Measurements from ENCODE around the gene RNF181. TPM values are rescaled to one million over a fixed set of nuclear protein-coding genes. Genes with fewer than 3 reads are reported as not detected.

RNF181 gene
- polyA plus RNA-seq, 1 of the 3 experiments (the other 2 are of a cell fraction) = 312 TPM

- peaks cover 42% of the 10 kb centered on the region for H3K79me2 ChIP-seq (ENCODE audit: insufficient read depth)
- H3F3A ChIP-seq (replicated peaks; ENCODE audit: insufficient read depth) = peaks cover 4% of the 10 kb centered on the region
- POLR2A ChIA-PET = interaction anchor here (0.7 to 2.3 kb wide), 9 partner anchors 8 to 143 kb away, joined by 4 to 19 read pairs (median 5); partner anchors contain the start of genes C2orf68, MAT2A, SH2D6 and VAMP8
- H4K20me1 ChIP-seq (ENCODE audit: insufficient read depth) = no peaks in the 10 kb centered on the region
- H2AFZ ChIP-seq (ENCODE audit: low read depth) = peak within 1 kb of the TSS; percentile 100
- H3K9me3 ChIP-seq = no peaks in the 10 kb centered on the region
- H3K4me3 ChIP-seq (ENCODE audit: low read depth in 2 of 2, low read length in 1 of 2) = peak within 1 kb of the TSS; percentile 65 to 97
- DNase-seq = peak; percentile 91
- H3K27ac ChIP-seq (ENCODE audit: low read depth in 2 of 2, low read length in 1 of 2) = peak within 1 kb of the TSS; percentile 78 to 83
- peaks cover 6 to 14% of the 10 kb centered on the region in 2 experiments for H3K36me3 ChIP-seq (replicated peaks in 1 of 2; ENCODE audit: control insufficient read depth in 1 of 2, insufficient read depth in 2 of 2, low read length in 1 of 2)
- CTCF ChIA-PET = interaction anchor here (0.8 to 16.6 kb wide), 5 partner anchors 23 to 175 kb away, joined by 3 to 364 read pairs (median 5); partner anchors contain the start of genes MAT2A and SH2D6
- no peaks in the 10 kb centered on the region for H3K9me2 ChIP-seq
- peak within 1 kb of the TSS; percentile 86 for H3K9ac ChIP-seq
- 2% methylated on average over 56 of the region's 64 CpGs for WGBS (ENCODE audit: low lambda C conversion rate)
- peak within 1 kb of the TSS; percentile 80 for H3K4me2 ChIP-seq
- no peaks in the 10 kb centered on the region for H3K27me3 ChIP-seq (ENCODE audit: insufficient read depth)
- no peaks in the 10 kb centered on the region; a peak in 2 of 4 replicates for H3K4me1 ChIP-seq (ENCODE audit: control insufficient read depth in 1 of 2, insufficient read depth in 2 of 2, low read depth in 1 of 2, low read length in 1 of 2)
- TF ChIP-seq JUND (IDR thresholded peaks at IDR 0.05) (0 out of 2 replicates have a peak, but pooled peaks have one; percentile 3), GATA2 (CRISPR knock-in tag; IDR thresholded peaks at IDR 0.05) (no peak), CHD2 (IDR thresholded peaks at IDR 0.05; ENCODE audit: low read length, partially characterized antibody) (no peak), NRF1 (IDR thresholded peaks at IDR 0.05; ENCODE audit: low read depth, low read length) (no peak), EZH2phosphoT487 (IDR thresholded peaks at IDR 0.05; ENCODE audit: borderline replicate concordance, low read depth) (no peak), MAX (IDR thresholded peaks at IDR 0.05; ENCODE audit: low read depth) (peak; percentile 61), SMC3 (IDR thresholded peaks at IDR 0.05; ENCODE audit: low read depth, low read length) (no peak), MXI1 (IDR thresholded peaks at IDR 0.05; ENCODE audit: low read depth, low read length) (no peak; the same call in 1 of the 2 replicates), RCOR1 (IDR thresholded peaks at IDR 0.05; ENCODE audit: low read length) (0 out of 2 replicates have a peak, but pooled peaks have one; percentile 36), FOXJ3 (CRISPR knock-in tag; IDR thresholded peaks at IDR 0.05) (0 out of 2 replicates have a peak, but pooled peaks have one; percentile 12), MEF2A (IDR thresholded peaks at IDR 0.05; ENCODE audit: borderline replicate concordance, low read depth) (no peak), RXRA (IDR thresholded peaks at IDR 0.05; ENCODE audit: borderline replicate concordance, low read depth) (no peak), FOXM1 (IDR thresholded peaks at IDR 0.05; ENCODE audit: low read depth) (no peak), TAF1 (IDR thresholded peaks at IDR 0.05; ENCODE audit: borderline replicate concordance, low read depth, low read length) (peak; percentile 90)
- TF ChIP-seq, protein P1, sequence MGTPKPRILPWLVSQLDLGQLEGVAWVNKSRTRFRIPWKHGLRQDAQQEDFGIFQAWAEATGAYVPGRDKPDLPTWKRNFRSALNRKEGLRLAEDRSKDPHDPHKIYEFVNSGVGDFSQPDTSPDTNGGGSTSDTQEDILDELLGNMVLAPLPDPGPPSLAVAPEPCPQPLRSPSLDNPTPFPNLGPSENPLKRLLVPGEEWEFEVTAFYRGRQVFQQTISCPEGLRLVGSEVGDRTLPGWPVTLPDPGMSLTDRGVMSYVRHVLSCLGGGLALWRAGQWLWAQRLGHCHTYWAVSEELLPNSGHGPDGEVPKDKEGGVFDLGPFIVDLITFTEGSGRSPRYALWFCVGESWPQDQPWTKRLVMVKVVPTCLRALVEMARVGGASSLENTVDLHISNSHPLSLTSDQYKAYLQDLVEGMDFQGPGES (IDR thresholded peaks at IDR 0.05; ENCODE audit: low read depth, low read length) = no peak
- TF ChIP-seq, protein P2, sequence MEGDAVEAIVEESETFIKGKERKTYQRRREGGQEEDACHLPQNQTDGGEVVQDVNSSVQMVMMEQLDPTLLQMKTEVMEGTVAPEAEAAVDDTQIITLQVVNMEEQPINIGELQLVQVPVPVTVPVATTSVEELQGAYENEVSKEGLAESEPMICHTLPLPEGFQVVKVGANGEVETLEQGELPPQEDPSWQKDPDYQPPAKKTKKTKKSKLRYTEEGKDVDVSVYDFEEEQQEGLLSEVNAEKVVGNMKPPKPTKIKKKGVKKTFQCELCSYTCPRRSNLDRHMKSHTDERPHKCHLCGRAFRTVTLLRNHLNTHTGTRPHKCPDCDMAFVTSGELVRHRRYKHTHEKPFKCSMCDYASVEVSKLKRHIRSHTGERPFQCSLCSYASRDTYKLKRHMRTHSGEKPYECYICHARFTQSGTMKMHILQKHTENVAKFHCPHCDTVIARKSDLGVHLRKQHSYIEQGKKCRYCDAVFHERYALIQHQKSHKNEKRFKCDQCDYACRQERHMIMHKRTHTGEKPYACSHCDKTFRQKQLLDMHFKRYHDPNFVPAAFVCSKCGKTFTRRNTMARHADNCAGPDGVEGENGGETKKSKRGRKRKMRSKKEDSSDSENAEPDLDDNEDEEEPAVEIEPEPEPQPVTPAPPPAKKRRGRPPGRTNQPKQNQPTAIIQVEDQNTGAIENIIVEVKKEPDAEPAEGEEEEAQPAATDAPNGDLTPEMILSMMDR (IDR thresholded peaks at IDR 0.05) = no peak
- TF ChIP-seq, protein P3, sequence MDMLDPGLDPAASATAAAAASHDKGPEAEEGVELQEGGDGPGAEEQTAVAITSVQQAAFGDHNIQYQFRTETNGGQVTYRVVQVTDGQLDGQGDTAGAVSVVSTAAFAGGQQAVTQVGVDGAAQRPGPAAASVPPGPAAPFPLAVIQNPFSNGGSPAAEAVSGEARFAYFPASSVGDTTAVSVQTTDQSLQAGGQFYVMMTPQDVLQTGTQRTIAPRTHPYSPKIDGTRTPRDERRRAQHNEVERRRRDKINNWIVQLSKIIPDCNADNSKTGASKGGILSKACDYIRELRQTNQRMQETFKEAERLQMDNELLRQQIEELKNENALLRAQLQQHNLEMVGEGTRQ (IDR thresholded peaks at IDR 0.05; ENCODE audit: borderline replicate concordance, low read depth, low read length) = no peak
- TF ChIP-seq, protein P4, sequence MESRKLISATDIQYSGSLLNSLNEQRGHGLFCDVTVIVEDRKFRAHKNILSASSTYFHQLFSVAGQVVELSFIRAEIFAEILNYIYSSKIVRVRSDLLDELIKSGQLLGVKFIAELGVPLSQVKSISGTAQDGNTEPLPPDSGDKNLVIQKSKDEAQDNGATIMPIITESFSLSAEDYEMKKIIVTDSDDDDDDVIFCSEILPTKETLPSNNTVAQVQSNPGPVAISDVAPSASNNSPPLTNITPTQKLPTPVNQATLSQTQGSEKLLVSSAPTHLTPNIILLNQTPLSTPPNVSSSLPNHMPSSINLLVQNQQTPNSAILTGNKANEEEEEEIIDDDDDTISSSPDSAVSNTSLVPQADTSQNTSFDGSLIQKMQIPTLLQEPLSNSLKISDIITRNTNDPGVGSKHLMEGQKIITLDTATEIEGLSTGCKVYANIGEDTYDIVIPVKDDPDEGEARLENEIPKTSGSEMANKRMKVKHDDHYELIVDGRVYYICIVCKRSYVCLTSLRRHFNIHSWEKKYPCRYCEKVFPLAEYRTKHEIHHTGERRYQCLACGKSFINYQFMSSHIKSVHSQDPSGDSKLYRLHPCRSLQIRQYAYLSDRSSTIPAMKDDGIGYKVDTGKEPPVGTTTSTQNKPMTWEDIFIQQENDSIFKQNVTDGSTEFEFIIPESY (IDR thresholded peaks at IDR 0.05; ENCODE audit: borderline replicate concordance, low read depth) = peak; percentile 38; the same call in 1 of the 2 replicates
- TF ChIP-seq, protein P5, sequence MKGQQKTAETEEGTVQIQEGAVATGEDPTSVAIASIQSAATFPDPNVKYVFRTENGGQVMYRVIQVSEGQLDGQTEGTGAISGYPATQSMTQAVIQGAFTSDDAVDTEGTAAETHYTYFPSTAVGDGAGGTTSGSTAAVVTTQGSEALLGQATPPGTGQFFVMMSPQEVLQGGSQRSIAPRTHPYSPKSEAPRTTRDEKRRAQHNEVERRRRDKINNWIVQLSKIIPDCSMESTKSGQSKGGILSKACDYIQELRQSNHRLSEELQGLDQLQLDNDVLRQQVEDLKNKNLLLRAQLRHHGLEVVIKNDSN (IDR thresholded peaks at IDR 0.05; ENCODE audit: borderline replicate concordance, low read depth) = peak; percentile 21; the same call in 1 of the 2 replicates
These were observed 34.0 kb upstream of the RNF181 start, which contains the start of gene GGCX for GRCh38 chr2:85561280-85562212. Gene GGCX, minus strand, starts transcription at chr2:85561493. Its CDS starts 65 bp downstream, at chr2:85561428.
